GM19452 (cell line): Measurements from ENCODE around the gene C16orf92.

Experiments used
- ATAC-seq: cut with Tn5 transposase; IDR thresholded peaks from one replicate; pipeline ENCODE4 v1.9.1; 2021; ENCODE audit not compliant: unreplicated experiment

C16orf92 gene

DNA sequence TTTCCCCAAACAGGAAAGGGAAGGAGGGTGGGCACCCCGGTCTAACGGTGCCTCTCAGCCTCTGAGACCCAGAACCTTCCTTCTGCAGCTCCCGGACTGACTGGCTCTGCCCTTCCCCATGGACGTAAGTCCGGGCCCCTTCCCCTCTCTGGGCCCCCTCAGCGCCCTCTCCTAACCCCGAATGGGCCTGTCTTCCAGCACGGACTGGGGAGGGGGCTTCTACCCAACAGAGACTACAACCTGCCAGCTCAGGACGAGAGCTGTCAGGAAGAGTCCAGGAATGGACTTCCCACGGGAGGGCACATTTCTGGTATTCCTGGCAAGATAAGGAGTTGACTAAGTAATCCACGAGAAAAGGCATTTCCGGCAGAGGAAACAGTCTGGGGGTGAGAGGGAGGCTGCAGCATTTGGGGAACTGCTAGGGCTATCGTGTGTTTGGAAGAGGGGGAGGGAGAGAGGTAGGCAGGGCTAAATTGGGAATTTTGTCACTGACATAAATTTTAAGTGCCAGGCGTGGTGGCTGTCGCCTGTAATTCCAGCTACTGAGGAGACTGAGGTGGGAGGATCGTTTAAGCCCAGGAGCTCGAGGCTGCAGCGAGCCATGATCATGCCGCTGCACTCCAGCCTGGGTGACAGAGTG is 30.5 kb downstream of the C16orf92 start:
- no peak for ATAC-seq

DNA sequence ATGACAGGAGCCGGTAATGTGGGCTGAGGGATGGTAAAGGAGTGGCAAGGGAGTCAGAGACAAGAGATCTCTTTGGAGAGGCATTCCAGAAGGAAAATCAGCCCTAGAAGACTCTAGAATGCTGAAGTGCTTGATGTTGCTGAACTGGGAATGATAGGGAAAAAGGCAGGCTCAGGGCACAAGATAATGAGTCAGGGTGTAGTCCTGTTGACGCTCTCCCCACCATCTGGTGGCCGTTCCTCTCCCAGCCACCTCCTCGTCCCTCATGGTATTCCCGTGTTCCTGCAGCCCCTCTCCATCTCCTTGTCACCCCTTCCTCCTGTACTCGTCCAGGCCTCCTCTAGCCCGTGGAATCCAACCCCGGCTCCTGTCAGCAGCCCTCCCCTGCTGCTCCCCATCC is 31.5 kb downstream of the C16orf92 start:
- no peak for ATAC-seq

DNA sequence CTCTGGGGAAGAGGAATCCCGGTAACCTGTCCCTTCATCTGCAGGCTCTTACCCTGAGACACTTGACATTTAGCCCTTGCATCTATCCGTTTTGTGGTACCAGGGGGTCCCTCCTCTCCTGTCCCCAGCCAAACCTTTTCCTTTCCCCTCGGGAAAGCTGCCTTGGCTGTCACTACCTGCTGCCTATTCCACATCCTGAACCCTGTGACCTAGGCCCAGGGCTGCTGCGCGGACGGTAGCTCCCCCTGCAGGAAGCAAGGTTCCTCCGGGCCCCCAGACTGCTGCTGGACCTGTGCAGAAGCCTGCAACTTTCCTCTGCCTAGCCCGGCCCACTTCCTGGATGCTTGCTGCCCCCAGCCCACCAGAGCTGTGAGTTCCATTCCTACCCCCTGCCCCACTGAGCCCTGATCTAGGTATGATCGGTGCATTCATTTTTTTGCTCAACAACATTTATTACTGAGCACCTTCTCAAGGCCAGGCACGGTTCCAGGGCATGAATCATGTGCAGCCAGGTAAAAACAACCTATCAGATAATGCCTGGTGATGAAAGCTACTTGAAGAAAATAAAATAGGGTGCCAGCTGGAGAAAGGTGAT is 32.1 kb downstream of the C16orf92 start:
- no peak for ATAC-seq

DNA sequence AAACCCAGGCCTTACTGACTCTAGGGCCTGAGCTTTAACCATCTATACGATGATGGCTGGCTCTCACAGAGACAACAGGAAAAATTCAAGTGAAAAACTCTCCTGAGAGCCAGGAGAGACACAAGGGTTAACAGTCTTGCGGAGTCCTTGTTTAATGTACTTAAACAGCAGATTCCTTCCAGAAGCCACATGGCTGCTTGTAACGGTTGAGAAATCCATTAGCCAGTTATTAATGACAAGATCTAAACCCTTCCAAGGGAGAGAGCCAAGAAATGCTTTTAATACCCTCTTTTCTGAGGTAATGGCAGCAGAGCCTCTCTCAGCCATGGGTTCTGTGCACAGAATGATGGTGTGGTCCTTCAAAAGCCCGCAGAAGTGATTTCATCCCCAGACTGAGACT is 37.3 kb downstream of the C16orf92 start:
- ATAC-seq = no peak

DNA sequence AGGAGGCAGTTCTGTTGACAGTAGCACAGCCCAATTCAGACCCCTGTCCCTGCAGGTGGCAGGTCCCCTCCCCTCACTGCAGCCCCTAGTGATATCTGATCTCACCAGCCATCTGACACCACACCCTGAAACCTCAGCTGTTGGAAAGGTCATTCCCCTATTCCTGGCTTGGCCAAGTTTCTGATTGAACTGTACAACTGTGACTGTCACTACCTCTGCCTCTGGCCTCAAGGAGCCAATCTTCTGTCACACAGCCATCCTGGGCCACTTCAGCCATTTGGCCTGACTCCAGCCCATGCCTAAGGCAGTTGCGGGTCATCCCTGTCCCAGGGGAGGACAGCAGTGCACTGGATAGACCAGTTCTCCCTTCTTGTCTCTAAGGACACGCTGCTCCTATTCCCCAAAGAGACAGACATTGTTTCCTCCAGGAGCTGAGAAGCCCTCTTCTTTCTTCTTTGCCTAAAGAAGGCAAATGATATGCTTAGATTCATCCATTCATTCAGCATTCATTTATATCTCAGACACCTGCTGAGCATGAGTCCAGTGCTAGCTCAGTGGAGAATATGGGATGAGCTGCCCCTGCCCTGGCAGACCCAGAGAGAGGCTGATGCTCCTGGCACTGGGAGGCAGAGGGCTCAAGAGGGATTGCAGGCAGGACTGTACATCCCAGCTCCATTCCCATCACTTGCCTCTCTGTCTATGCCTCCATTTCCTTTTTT is 38.0 kb downstream of the C16orf92 start:
- no peak for ATAC-seq

GRCh38 chr16:30063278-30063892 is 40.4 kb downstream of the C16orf92 start:
- ATAC-seq = no peak

- no peak for ATAC-seq
These were observed 41.1 kb downstream of the C16orf92 start for GRCh38 chr16:30063893-30064728.

- no peak for ATAC-seq
These were observed 41.7 kb downstream of the C16orf92 start for GRCh38 chr16:30064729-30065101.

- ATAC-seq = peak; percentile 76
These were observed 42.3 kb downstream of the C16orf92 start, which contains the start of gene ALDOA for GRCh38 chr16:30065102-30065942. Gene ALDOA, plus strand, starts transcription at chr16:30065760. Its CDS starts 1,138 bp downstream, at chr16:30066898.

DNA sequence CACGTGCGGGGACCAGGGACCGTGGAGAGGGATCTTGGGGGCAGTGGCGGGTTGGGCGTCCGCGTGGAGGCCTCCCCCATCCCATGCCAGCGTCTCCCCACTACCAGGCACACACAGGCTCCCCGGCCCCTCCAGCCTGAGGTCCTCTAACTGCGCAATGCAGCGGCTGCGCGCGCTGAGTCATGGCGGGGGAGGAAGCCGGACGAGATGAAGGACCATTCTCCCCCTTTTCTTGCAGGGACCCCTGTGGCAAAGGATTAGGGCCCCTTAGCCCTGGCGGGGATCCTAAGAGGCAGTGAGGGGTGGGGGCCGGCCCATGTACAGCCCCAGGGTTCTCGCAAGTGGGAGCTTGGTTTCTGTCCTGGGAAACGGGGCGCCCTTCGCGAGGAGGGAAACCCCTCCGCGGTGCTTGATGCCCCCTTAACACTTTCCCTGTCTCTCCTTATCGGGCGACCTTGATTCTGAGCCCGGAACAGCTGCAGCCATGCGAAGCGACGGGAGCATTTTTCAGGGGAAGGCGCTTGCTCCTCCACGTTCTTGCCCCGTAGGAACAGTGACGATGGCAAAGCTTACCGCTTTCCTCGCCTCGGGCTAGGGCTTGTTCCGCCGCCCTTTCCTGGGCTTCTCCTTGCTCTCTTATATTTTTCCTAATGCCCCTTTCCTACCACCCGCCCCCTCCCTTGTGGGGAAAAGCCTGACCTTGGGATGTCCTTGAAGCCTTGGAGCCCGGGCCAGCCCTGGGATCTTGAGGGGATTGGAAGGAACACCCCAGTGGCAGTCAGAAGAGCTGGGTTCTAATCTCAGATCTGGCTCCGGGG is 43.2 kb downstream of the C16orf92 start:
- ATAC-seq = no peak

GRCh38 chr16:30066761-30067583 is 44.0 kb downstream of the C16orf92 start:
- no peak for ATAC-seq

DNA sequence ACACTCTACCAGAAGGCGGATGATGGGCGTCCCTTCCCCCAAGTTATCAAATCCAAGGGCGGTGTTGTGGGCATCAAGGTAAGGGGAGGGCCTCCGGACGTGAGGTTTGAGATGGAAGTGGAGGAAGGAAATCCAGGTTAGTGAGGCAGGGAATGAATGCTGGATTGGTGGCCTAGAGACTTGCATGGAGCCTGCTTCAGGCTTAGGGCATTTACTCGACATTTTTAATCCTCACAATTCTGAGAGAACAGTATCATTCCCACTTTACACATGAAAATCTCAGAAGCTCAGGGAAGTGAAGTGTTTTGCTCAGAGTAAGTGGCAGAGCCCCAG is 44.6 kb downstream of the C16orf92 start:
- ATAC-seq = no peak

- ATAC-seq = no peak
These were observed 45.3 kb downstream of the C16orf92 start for GRCh38 chr16:30068333-30068732.

DNA sequence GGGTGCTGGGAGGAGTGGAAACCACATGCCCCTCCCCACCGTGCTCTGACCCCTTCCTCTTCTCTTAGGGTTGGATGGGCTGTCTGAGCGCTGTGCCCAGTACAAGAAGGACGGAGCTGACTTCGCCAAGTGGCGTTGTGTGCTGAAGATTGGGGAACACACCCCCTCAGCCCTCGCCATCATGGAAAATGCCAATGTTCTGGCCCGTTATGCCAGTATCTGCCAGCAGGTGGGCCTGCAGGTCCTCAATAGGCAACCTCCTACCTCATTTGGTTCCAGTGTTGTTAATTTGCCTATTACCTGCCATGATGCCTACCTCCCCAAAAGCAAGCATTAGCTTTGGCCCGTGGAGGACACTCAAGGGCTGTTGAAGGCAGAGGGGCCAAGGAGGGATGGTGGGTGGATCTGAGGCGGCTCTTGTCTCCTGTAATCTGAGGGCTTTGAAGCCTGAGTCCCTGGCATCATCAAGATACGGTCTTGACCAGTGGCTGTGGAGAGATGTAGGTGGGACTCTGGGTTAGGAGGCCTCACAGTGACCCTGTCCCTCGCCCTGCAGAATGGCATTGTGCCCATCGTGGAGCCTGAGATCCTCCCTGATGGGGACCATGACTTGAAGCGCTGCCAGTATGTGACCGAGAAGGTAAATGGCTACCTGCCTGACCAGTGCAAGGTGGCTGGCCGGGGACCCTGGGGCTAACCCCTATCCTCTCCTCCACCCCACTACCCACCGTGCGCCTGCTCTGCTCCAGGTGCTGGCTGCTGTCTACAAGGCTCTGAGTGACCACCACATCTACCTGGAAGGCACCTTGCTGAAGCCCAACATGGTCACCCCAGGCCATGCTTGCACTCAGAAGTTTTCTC is 46.0 kb downstream of the C16orf92 start:
- no peak for ATAC-seq

DNA sequence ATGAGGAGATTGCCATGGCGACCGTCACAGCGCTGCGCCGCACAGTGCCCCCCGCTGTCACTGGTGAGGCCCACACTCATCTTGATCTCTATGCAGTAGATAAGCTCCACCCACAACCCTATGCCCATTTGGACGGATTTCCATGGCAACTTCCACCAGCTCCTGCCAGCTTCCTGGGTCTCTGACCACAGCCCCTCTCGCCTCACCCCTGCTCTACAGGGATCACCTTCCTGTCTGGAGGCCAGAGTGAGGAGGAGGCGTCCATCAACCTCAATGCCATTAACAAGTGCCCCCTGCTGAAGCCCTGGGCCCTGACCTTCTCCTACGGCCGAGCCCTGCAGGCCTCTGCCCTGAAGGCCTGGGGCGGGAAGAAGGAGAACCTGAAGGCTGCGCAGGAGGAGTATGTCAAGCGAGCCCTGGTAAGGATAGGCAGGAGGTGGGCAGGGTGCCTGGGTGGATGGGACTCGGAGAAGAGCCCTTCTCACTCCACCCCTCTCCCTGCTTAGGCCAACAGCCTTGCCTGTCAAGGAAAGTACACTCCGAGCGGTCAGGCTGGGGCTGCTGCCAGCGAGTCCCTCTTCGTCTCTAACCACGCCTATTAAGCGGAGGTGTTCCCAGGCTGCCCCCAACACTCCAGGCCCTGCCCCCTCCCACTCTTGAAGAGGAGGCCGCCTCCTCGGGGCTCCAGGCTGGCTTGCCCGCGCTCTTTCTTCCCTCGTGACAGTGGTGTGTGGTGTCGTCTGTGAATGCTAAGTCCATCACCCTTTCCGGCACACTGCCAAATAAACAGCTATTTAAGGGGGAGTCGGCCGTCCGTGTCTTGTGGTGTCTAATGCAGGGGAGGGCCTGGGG is 46.8 kb downstream of the C16orf92 start:
- no peak for ATAC-seq

GRCh38 chr16:30070490-30070889 is 47.5 kb downstream of the C16orf92 start:
- no peak for ATAC-seq
